ENCODE results near the gene TMEM237. TPM values are rescaled to one million over a fixed set of nuclear protein-coding genes. Genes with fewer than 3 reads are reported as not detected.

Gene TMEM237
- total RNA-seq, 2 experiments from 2014 or later = 26.8 to 29.2 TPM

- Histone ChIP-seq H3K4me2 (ENCODE audit: low read length) (no peak overlapping the region), H2AFZ (ENCODE audit: low read length) (no peak overlapping the region), H3K9me2 (ENCODE audit: insufficient read depth, low read length) (no peaks in the 10 kb centered on the region), H3K9me3 (ENCODE audit: low read length) (no peaks in the 10 kb centered on the region), H3K4me3 (ENCODE audit: low read depth, low read length, poor library complexity, severe bottlenecking) (no peak overlapping the region), H4K20me1 (ENCODE audit: insufficient read depth, low read length) (0 out of 2 replicates have a peak, but pooled peaks cover 3% of the 10 kb centered on the region), H3K36me3 (ENCODE audit: insufficient read depth, low read length) (peaks cover 89% of the 10 kb centered on the region), H3K27ac (ENCODE audit: low read depth, low read length, poor library complexity, severe bottlenecking) (no peak overlapping the region), H3K4me1 (ENCODE audit: insufficient read depth, low read length, poor library complexity, severe bottlenecking) (no peaks in the 10 kb centered on the region), H3K79me2 (ENCODE audit: insufficient read depth, low read depth, low read length) (no peaks in the 10 kb centered on the region)
- ChIA-PET CTCF (ENCODE audit: unreplicated experiment) (no interaction called here), POLR2A (no interaction called here)
- intact Hi-C loops (cut with micrococcal nuclease; ENCODE audit: unreplicated experiment) = no loop called here
- no peak for TF ChIP-seq CTCF (conservative IDR thresholded peaks at IDR 0.05; ENCODE audit: low read length)
- no peak for TF ChIP-seq EZH2phosphoT487 (IDR thresholded peaks at IDR 0.05; ENCODE audit: borderline replicate concordance, low read depth, low read length)
- no peak for DNase-seq (ENCODE audit: low spot score)
- no TSS peak for BruUV-seq (replicated peaks)
These were observed 14.8 kb downstream of the TMEM237 start for GRCh38 chr2:201628545-201628944.

GRCh38 chr2:201622306-201622970 lies 20.9 kb downstream of the TMEM237 start:
- no peaks in the 10 kb centered on the region for H3K79me2 ChIP-seq (ENCODE audit: insufficient read depth, low read depth, low read length)
- no peaks in the 10 kb centered on the region for H3K9me2 ChIP-seq (ENCODE audit: insufficient read depth, low read length)
- TF ChIP-seq CTCF (conservative IDR thresholded peaks at IDR 0.05; ENCODE audit: low read length) (no peak), EZH2phosphoT487 (IDR thresholded peaks at IDR 0.05; ENCODE audit: borderline replicate concordance, low read depth, low read length) (no peak)
- H4K20me1 ChIP-seq (ENCODE audit: insufficient read depth, low read length) = no peaks in the 10 kb centered on the region
- no TSS peak for BruUV-seq (replicated peaks)
- intact Hi-C loops (cut with micrococcal nuclease; ENCODE audit: unreplicated experiment) = no loop called here
- H3K27ac ChIP-seq (ENCODE audit: low read depth, low read length, poor library complexity, severe bottlenecking) = no peak overlapping the region
- no peak overlapping the region for H3K4me3 ChIP-seq (ENCODE audit: low read depth, low read length, poor library complexity, severe bottlenecking)
- no peaks in the 10 kb centered on the region for H3K9me3 ChIP-seq (ENCODE audit: low read length)
- ChIA-PET CTCF (ENCODE audit: unreplicated experiment) (no interaction called here), POLR2A (interaction anchor here (1.1 kb wide), 1 partner anchor 18 kb away, joined by 3 read pairs; no protein-coding TSS in a partner anchor)
- peaks cover 34% of the 10 kb centered on the region for H3K36me3 ChIP-seq (ENCODE audit: insufficient read depth, low read length)
- no peaks in the 10 kb centered on the region for H3K4me1 ChIP-seq (ENCODE audit: insufficient read depth, low read length, poor library complexity, severe bottlenecking)
- no peak overlapping the region for H3K4me2 ChIP-seq (ENCODE audit: low read length)
- H2AFZ ChIP-seq (ENCODE audit: low read length) = no peak overlapping the region
- no peak for DNase-seq (ENCODE audit: low spot score)

- Histone ChIP-seq H3K9me2 (ENCODE audit: insufficient read depth, low read length) (no peaks in the 10 kb centered on the region), H3K27ac (ENCODE audit: low read depth, low read length, poor library complexity, severe bottlenecking) (no peak overlapping the region), H3K9me3 (ENCODE audit: low read length) (no peaks in the 10 kb centered on the region), H3K4me2 (ENCODE audit: low read length) (no peak overlapping the region), H2AFZ (ENCODE audit: low read length) (no peak overlapping the region), H3K4me1 (ENCODE audit: insufficient read depth, low read length, poor library complexity, severe bottlenecking) (no peaks in the 10 kb centered on the region), H3K79me2 (ENCODE audit: insufficient read depth, low read depth, low read length) (no peaks in the 10 kb centered on the region), H4K20me1 (ENCODE audit: insufficient read depth, low read length) (no peaks in the 10 kb centered on the region), H3K36me3 (ENCODE audit: insufficient read depth, low read length) (peaks cover 25% of the 10 kb centered on the region), H3K4me3 (ENCODE audit: low read depth, low read length, poor library complexity, severe bottlenecking) (no peak overlapping the region)
- no TSS peak for BruUV-seq (replicated peaks)
- no peak for DNase-seq (ENCODE audit: low spot score)
- POLR2A ChIA-PET = interaction anchor here (0.7 kb wide), 1 partner anchor 450 kb away, joined by 4 read pairs; no protein-coding TSS in a partner anchor
- CTCF ChIA-PET (ENCODE audit: unreplicated experiment) = no interaction called here
- intact Hi-C loops (cut with micrococcal nuclease; ENCODE audit: unreplicated experiment) = no loop called here
- TF ChIP-seq EZH2phosphoT487 (IDR thresholded peaks at IDR 0.05; ENCODE audit: borderline replicate concordance, low read depth, low read length) (no peak), CTCF (conservative IDR thresholded peaks at IDR 0.05; ENCODE audit: low read length) (no peak)
These were observed 21.9 kb downstream of the TMEM237 start for GRCh38 chr2:201621293-201621999.
